Calu3 (cell line): ENCODE results near the gene PLEKHG3. TPM values are rescaled to one million over a fixed set of nuclear protein-coding genes. Genes with fewer than 3 reads are reported as not detected.

Source experiments
- BruUV-seq: library from RNA; stranded (reverse); fragments of 400-500 nt; replicated peaks from 2 replicates; lab custom pipeline; 2021; lab: Mats Ljungman, UMichigan
- CTCF ChIA-PET: fragments of 300-600 bp; sonication (Branson Sonifier 250); formaldehyde crosslinking; loops from one replicate; lab custom pipeline; 2022; ENCODE audit warnings: antibody characterized with exemption; lab: Charles Lee
- DNase-seq: peaks from one replicate; pipeline ENCODE4 v3.0.0; 2022
- H3K27ac Mint-ChIP-seq: one replicate; pipeline ENCODE4 v1.8.0; 2022; ENCODE audit warnings: mixed read lengths; ENCODE audit not compliant: unreplicated experiment
- H3K27me3 Mint-ChIP-seq: one replicate; pipeline ENCODE4 v1.8.0; 2022; ENCODE audit warnings: mixed read lengths; ENCODE audit not compliant: unreplicated experiment
- H3K36me3 Mint-ChIP-seq: one replicate; pipeline ENCODE4 v1.8.0; 2022; ENCODE audit warnings: mild to moderate bottlenecking, moderate library complexity, mixed read lengths; ENCODE audit not compliant: insufficient read depth, unreplicated experiment
- H3K4me1 Mint-ChIP-seq: one replicate; pipeline ENCODE4 v1.8.0; 2022; ENCODE audit warnings: mild to moderate bottlenecking, low read depth, mixed read lengths; ENCODE audit not compliant: unreplicated experiment
- H3K4me3 Mint-ChIP-seq: one replicate; pipeline ENCODE4 v1.8.0; 2022; ENCODE audit warnings: mild to moderate bottlenecking, low read depth, moderate library complexity, mixed read lengths; ENCODE audit not compliant: unreplicated experiment
- H3K9me3 Mint-ChIP-seq: one replicate; pipeline ENCODE4 v1.8.0; 2022; ENCODE audit warnings: low read depth, mixed read lengths; ENCODE audit not compliant: unreplicated experiment
- CTCF ChIP-seq: fragments of 200-600 bp; IDR thresholded peaks from one replicate; pipeline ENCODE4 v1.8.0; 2022; ENCODE audit warnings: antibody characterized with exemption; ENCODE audit not compliant: unreplicated experiment
- intact Hi-C: fragments of 100-400 bp; cut with micrococcal nuclease; formaldehyde crosslinking; loops from one replicate; pipeline ENCODE4 v1.10.0; 2022; ENCODE audit not compliant: unreplicated experiment
- total RNA-seq: library from RNA; stranded (reverse); gene quantifications from 2 replicates; pipeline ENCODE4 v1.2.3, GENCODE V29; 2022

Gene PLEKHG3
- total RNA-seq, 1 experiment from 2014 or later = 39.0 TPM

GRCh38 chr14:64741200-64741599 lies 37.0 kb downstream of the PLEKHG3 start:
- no peak for TF ChIP-seq CTCF
- intact Hi-C loops = no loop called here
- BruUV-seq = no TSS peak
- Mint-ChIP-seq H3K4me1 (no peaks in the 10 kb centered on the region), H3K36me3 (peaks cover 17% of the 10 kb centered on the region), H3K4me3 (no peak overlapping the region), H3K9me3 (no peaks in the 10 kb centered on the region), H3K27me3 (no peaks in the 10 kb centered on the region), H3K27ac (no peak overlapping the region)
- DNase-seq = no peak
- CTCF ChIA-PET = no interaction called here

- CTCF ChIA-PET = no interaction called here
- Mint-ChIP-seq H3K36me3 (peaks cover 20% of the 10 kb centered on the region), H3K27me3 (no peaks in the 10 kb centered on the region), H3K27ac (no peak overlapping the region), H3K9me3 (no peaks in the 10 kb centered on the region), H3K4me1 (no peaks in the 10 kb centered on the region), H3K4me3 (no peak overlapping the region)
- no TSS peak for BruUV-seq
- no peak for TF ChIP-seq CTCF
- no peak for DNase-seq
- intact Hi-C loops = no loop called here
Measured at GRCh38 chr14:64741961-64742360, 37.7 kb downstream of the PLEKHG3 start.

GRCh38 chr14:64743061-64743460 lies 38.8 kb downstream of the PLEKHG3 start:
- H3K9me3 Mint-ChIP-seq = no peaks in the 10 kb centered on the region
- peaks cover 20% of the 10 kb centered on the region for H3K36me3 Mint-ChIP-seq
- CTCF ChIA-PET = no interaction called here
- no peaks in the 10 kb centered on the region for H3K27me3 Mint-ChIP-seq
- no TSS peak for BruUV-seq
- no peak overlapping the region for H3K4me3 Mint-ChIP-seq
- DNase-seq = no peak
- H3K4me1 Mint-ChIP-seq = no peaks in the 10 kb centered on the region
- TF ChIP-seq CTCF = no peak
- no peak overlapping the region for H3K27ac Mint-ChIP-seq
- intact Hi-C loops = no loop called here

GRCh38 chr14:64745511-64746091 lies 41.4 kb downstream of the PLEKHG3 start:
- CTCF ChIA-PET = interaction anchor here (0.5 kb wide), 1 partner anchor 154 kb away, joined by 3 read pairs; no protein-coding TSS in a partner anchor
- Mint-ChIP-seq H3K4me3 (no peak overlapping the region), H3K4me1 (no peaks in the 10 kb centered on the region), H3K36me3 (peaks cover 20% of the 10 kb centered on the region), H3K27ac (no peak overlapping the region), H3K9me3 (no peaks in the 10 kb centered on the region), H3K27me3 (no peaks in the 10 kb centered on the region)
- TF ChIP-seq CTCF = no peak
- no TSS peak for BruUV-seq
- DNase-seq = no peak
- intact Hi-C loops = no loop called here
